OCI-LY1 (cell line): ENCODE measurements around the gene STT3B.

Source experiments
- CTCF ChIP-seq: fragments of 200-600 bp; sonication (generic), shearing (Covaris generic); IDR thresholded peaks from 2 replicates; pipeline ENCODE4 v1.5.1; 2017; ENCODE audit warnings: mild to moderate bottlenecking, antibody characterized with exemption, low read length, moderate library complexity, mixed read lengths
- EZH2 ChIP-seq: fragments of 200-600 bp; sonication (generic), shearing (Covaris generic); IDR thresholded peaks from 2 replicates; pipeline ENCODE4 v1.8.0; 2017; ENCODE audit warnings: borderline replicate concordance, mixed run types, mild to moderate bottlenecking, antibody characterized with exemption, low read length, moderate library complexity, mixed read lengths

- TF ChIP-seq CTCF = no peak
- TF ChIP-seq EZH2 = no peak
Observed at GRCh38 chr3:31576521-31576920, 43.8 kb downstream of the STT3B start.
